Astrocyte (in vitro differentiated cells and primary cell): ENCODE measurements around the gene AFF2.

Experiments used
- EZH2 ChIP-seq: IDR thresholded peaks from 2 replicates; pipeline ENCODE4 v1.6.1; 2012; ENCODE audit warnings: mild to moderate bottlenecking, low read length, inconsistent platforms; ENCODE audit not compliant: insufficient read depth
- TF ChIP-seq, protein P1 (sequence below): IDR thresholded peaks from 2 replicates; pipeline ENCODE4 v1.5.1; 2011; ENCODE audit warnings: low read depth, mild to moderate bottlenecking, inconsistent platforms, low read length, moderate library complexity; ENCODE audit not compliant: insufficient read depth

GRCh38 chrX:148741441-148741840, 241.0 kb downstream of the AFF2 start:
- TF ChIP-seq, protein P1, sequence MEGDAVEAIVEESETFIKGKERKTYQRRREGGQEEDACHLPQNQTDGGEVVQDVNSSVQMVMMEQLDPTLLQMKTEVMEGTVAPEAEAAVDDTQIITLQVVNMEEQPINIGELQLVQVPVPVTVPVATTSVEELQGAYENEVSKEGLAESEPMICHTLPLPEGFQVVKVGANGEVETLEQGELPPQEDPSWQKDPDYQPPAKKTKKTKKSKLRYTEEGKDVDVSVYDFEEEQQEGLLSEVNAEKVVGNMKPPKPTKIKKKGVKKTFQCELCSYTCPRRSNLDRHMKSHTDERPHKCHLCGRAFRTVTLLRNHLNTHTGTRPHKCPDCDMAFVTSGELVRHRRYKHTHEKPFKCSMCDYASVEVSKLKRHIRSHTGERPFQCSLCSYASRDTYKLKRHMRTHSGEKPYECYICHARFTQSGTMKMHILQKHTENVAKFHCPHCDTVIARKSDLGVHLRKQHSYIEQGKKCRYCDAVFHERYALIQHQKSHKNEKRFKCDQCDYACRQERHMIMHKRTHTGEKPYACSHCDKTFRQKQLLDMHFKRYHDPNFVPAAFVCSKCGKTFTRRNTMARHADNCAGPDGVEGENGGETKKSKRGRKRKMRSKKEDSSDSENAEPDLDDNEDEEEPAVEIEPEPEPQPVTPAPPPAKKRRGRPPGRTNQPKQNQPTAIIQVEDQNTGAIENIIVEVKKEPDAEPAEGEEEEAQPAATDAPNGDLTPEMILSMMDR, result no peak
- TF ChIP-seq EZH2, result no peak
